ENCODE results near the gene SGMS1.
A peak's percentile ranks its signal among the peaks of the same experiment; 100 is the strongest.

The SGMS1 gene

DNA sequence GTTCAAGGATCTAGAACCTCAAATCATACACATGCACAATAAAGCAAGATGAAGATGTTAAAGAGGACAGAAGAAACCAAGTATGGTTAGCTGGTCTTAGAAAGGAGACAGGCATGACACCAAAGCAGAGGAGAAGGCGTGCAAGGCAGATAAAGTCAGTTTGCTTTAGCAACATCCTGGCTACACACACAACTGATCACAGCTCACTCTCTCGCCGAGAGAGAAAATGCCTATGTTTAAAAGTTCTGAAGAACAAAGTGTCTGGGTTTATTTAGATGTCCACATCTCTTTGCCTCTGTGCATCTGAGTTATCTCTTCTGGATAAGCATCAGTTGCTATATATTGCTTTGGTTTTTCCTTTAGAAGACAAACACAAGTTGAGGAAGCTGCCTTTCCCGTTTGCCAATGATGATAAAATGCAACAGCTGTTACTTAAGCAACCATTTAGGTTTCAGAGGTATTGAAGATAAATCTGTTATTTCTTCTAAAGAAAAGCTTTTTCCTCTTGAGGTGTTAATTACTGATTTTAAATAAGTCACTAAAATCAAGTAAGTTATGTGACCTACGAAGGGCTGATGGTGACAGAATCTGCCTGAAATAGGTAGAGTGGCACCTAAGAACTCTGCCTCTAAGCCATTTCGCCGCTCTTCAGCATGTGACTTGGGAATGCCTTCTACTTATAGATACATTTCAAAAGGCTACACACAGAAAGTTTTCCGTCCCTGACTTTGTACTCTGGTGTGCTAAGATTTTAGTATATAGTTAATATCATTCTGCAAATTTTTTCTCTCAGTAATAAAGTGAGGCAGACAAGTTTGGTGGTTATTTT lies 226.2 kb downstream of the SGMS1 start:
- DNase-seq (ENCODE audit: low spot score) = no peak

DNA sequence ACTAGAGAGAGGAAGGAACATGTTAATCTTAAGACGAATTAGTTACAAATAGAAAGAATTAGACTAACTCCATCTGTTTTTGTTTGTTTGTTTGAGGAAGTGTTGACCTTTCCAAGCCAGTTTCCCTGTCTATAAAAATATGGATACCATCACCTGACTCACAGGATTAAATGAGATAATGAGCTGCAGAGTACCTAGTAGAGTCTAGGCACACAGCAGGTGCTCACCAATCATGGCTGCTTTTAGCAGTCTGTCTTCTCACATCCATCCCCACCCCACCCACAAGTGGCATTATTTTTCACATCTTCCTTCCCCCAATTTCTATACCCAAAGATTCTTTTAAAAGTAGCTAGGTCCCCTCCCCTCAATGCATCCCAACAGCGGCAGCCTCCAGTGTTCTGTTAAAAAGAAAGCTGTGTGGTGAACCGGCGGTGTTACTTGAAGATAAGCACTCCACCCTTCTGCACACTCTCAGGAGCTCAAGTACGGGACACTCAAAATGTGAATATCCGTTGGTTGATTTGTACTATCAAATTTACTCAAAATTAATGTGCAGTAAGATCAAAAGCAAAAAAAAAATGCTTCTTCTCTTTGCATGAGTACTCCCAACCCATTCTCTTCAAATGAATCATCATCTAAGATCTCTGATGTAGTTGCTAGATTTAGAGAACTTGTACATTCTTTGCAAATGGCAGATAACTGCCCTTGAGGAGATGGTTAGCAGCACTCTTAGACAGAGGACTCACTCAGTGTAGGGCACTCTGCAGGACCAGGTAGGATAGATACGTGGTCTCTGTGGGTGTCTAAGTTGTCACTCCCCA lies 227.1 kb downstream of the SGMS1 start:
- no peak for DNase-seq (ENCODE audit: low spot score)

DNA sequence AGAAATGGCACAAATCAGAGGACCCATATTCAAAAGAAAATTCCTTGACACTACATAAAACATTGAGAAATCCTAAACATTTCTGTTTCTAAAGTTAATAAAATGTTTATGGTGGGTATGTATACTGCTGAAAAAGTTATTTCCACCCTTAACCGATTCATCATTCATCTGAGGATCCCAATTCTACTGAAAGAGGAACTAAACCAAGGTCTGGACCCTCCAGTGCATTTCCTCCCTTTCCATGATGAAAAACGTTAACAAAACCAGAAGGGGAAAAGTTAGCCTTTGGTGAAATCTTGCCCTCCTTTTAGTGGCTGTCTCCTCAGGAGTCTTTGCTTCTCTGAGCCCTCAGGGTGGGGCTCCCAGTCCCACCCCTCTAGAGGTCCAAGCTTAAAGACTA lies 227.9 kb downstream of the SGMS1 start:
- DNase-seq (ENCODE audit: low spot score) = no peak

DNA sequence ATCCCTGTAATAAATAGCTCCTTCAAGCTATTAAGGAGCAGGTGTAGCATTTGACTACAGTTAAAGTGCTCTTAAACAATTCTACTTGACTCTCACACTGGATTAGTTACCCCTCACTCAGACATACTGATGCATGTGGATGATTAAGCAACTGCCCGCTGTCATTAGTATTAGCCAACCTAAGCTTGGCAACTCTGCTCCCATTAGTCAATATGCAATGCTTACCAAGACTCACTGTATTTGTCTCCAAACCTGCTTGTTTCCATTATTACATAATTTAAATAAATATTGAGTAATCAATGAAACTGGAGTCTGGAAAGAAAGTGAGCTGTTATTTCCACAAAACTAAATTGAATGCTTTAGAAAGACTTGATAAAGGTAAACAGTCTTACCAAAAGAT lies 228.5 kb downstream of the SGMS1 start:
- DNase-seq (ENCODE audit: low spot score) = no peak

DNA sequence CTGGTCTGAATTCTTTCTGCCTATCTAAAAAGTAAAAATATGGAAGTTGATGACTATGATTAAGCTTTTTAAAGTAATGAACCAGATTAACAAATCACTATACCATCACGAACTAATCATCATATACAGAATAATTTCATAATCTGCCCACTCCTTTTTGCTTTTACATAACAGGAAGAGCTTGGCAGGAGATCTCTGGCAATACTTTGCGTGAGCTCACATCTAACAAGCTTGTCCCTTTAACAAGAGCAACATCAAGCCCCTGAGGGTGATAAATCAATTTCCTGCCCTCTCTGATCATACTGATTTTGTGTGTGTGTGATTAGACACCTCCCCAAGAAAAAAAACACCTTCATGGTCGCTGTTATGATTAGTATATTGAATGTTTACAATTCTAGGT lies 228.9 kb downstream of the SGMS1 start:
- no peak for DNase-seq (ENCODE audit: low spot score)

DNA sequence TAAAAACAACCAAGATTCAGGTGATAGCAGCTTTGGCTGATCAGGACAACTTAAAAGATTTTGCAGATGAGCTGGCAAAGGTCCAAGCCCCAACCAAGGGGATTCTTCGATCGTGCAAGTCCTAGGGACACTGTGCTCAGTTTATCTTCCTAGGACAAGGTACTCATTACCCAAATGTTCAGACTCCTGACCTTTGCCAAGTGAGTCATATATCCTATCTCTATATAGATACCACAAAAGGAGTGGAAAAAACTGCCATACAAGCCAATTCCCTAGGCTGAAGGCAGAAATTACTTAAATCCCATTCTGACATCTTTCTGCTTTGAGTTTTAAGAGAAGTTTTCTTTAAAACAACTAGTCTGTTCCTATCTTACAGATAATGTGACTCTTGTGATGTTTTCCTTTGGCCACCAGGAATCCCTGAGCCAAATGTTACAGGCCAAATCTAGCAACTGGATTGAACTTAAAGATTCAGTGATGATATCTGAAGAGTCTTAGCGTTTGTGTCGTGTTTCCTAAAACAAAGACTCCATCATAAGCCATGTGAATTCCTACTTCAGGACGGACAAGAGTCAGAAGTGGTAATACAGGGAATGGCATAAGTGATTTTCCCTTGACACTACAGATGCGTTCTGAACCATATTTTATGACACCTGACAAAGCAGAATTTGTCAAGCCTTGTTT lies 229.8 kb downstream of the SGMS1 start:
- DNase-seq (ENCODE audit: low spot score) = no peak

DNA sequence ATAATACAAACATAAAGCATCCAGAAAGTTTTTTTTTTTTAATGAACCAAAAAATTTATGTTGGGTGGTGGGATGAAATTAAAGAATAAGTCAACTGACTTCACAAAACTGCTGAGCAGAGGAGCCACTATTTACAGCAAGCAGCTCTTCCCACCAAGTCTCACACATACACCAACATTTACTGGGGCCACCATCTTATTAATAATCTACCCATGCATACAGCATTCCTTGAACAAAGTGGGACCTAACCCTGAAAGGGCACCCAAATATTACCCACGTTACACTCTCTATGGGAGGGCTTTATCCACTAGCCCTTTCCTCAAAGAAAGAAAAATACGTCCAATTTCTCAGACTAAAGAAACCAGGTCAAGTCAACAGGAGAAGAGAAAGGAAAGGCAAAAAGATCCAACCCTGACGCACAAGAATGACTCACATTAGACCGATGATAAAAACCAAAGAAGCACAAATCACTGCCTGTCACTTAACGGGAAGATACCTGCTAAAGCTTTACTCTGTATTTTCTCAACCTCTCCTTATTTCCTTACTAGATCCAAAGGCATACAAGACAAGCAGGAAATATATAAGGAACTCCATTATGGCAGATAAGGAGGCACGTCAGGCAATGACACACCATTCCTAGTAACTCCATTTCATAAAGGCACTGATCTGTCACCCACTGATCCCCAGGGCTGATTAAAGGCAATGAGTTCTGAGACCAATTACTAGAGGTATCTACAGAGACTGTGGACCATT lies 230.6 kb downstream of the SGMS1 start:
- DNase-seq (ENCODE audit: low spot score) = no peak

DNA sequence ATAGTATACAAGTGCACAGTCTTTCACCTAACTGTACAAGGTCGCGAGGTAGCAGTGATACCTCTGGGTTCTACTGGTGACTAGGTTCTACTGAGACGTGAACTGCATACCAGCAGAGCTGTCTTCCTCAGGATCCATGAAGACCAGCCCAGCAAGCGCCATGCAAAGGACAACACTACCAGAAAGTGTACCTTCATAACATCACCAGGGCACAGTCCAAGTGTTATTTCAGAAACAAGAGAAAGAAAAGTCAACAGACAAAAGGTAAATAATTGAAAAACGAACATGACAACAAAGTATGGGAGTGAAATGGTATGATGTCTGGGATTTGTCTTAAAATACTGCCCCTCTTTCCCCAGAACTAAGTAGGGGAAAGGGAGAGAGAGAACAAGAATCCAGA lies 231.3 kb downstream of the SGMS1 start:
- DNase-seq (ENCODE audit: low spot score) = no peak

DNA sequence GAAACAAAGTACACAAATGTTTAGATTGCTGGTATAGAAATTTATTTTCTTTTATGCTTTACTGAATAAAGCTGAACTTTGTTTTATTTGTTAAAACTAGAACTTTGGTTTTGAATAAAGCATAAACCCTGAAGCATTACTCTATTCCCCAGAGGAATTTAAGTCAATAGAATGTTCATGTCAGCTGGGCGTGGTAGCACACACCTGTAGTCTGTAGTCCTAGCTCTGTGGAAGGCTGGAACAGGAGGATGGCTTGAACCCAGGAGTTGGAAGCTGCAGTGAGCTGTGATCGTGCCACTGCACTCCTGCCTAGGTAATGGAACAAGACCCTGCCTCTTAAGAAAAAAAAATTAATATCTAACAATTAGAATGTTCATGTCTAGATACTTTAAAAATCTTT lies 233.5 kb downstream of the SGMS1 start:
- no peak for DNase-seq (ENCODE audit: low spot score)

DNA sequence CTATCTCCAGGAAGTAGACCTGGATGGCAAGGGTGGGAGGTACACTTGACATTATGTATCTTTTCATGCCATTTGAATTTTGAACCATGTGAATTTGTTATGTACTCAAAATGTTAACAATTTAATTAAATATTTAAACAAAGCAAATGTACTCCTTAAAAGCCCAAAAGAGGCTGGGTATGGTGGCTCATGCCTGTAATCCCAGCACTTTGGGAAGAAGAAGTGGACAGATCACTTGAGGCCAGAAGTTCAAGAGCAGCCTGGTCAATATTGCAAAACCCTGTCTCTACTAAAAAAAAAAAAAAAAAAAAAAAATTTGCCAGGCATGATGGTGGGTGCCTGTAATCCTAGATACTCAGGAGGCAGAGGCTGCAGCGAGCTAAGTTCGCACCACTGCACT lies 235.6 kb downstream of the SGMS1 start:
- DNase-seq (ENCODE audit: low spot score) = no peak

DNA sequence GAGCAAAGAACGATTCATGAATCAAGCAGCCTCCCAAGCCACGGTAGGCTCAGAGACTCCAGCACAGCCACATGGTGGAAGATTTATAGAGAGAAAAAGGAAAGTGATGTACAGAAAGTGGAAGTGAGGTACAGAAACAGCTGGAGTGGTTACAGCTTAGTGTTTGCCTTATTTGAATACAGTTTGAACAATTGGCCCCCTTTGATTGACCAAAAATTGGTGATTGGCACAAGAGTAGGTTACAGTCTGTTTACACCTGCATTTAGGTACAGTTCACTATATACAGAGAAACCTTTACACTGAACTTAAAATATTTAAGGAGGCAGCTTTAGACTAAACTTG lies 236.1 kb downstream of the SGMS1 start:
- no peak for DNase-seq (ENCODE audit: low spot score)

DNA sequence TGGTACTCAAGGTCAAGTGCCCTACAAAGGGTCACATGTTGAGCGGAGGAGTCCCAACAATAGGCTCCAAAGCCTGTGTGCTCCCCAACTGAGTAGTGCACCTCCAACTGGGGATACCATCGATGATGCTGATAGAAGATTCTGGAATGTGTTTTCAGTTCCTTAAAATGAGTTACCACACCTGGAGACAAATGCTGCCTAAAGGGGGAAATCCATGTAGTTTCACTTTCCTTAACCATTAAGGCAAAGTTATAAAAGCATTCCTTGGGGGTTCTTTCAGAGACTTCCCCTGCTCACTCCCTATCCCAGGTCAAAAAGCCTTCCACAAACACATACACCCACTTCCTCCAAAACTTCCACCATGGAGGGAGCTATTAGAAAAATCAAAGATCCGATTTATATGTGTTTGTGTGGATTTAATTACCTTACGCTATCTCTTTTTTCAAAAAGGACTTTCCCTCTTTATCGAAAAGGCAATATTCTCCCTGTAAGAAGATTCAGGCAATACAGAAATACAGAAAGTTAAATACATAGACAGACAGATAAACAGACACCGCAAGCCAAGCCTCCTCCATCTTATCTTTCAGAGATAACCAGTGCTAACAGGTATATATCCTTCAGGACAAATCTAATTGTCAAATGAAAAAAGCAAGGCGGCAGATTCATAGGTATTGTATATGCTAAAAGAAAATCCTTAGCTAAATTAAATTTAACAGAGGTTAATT lies 236.6 kb downstream of the SGMS1 start:
- DNase-seq (ENCODE audit: low spot score) = no peak

DNA sequence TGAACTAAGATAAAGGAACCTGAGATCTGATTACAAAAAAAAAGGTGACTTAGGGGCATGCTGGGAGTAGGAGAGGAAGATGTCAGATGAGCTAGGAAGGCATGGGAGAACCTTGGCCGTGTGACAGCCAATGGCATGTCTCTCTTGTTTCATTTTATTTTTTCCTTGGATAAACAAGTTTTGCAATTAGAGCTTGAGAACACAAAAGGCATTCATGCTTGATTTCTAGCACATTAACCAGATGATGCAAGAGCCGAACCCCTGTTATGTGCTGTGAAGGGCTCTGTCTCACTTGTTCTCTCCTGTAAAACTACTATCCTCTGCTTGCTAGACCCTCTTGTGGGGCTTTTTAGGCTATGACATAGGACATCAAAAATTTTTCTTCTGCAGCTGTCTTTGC lies 238.1 kb downstream of the SGMS1 start:
- DNase-seq (ENCODE audit: low spot score) = peak; percentile 78

DNA sequence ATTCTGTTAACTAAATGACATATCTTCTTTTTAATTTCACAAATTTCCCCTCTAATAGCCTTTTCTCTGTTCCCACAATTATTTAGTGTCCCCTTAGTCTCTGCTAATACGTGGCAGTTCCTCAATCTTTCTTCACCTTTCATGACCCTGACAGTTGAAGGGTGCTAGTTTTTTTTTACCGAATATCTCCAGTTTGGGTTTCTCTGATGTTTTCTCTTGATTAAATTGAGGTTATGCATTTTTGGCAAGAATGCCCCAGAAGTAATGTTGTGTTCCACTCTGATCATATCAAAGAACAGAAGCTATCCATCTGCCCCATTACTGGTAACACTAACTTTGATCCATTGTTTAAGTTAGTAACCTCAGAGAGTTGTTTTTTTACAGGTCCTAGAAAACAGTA lies 238.9 kb downstream of the SGMS1 start:
- DNase-seq (ENCODE audit: low spot score) = no peak

DNA sequence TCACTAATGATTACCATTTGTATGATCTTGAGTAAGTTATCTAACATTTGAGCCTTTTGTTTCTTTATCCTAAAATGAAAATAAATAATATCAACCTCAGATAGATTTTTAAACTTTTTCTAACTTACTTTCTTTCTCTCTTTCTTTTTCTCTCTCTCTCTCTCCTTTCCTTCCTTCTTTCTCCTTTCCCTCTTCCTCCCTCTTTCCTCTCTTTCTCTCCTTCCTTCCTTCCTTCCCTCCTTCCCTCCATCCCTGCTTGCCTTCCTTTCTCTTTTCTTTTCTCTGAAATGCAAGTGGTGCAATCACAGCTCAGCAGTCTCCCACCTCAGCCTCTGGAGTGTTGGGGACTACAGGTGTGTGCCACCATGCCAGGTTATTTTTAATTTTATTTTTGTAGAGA lies 239.5 kb downstream of the SGMS1 start:
- DNase-seq (ENCODE audit: low spot score) = no peak

DNA sequence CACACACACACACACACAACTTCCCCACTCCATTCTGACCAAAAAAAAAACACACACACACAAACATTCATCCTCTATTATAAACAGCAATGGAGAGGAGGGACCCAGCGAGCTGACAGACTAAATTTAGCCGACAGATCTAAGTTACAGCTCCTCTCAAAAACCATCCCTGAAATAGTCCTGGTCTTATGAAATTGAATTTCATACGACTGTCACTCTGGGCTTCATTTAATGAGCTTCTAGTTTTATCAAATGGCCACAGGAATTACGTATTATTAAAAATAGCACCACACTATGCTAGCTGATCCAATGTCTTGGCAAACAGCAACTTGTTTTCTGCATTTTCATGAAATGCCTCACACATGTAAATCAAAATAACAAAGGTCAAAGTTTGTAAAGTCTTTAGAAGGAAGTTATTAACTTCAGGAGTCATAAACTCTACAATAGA lies 241.2 kb downstream of the SGMS1 start:
- DNase-seq (ENCODE audit: low spot score) = no peak

DNA sequence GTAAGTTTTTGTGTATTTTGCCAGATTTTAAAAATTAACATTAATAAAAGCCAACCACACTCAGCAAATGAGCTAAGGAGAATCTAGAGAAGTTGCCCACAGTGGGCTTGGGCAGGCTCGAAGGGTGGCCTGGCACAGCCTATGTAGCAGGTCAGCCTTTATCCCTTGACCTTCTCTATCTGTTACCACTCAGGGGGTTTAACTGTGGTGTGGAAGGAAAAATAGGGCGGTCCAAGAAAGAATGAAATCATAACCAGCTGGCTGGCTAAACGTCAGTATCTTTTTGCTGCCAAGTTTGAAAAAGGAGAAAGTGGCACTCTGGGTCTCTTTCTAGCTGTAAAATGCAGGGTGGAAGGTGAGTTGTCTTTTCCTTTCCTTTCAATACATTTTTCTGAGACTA lies 242.1 kb downstream of the SGMS1 start:
- DNase-seq (ENCODE audit: low spot score) = no peak

DNA sequence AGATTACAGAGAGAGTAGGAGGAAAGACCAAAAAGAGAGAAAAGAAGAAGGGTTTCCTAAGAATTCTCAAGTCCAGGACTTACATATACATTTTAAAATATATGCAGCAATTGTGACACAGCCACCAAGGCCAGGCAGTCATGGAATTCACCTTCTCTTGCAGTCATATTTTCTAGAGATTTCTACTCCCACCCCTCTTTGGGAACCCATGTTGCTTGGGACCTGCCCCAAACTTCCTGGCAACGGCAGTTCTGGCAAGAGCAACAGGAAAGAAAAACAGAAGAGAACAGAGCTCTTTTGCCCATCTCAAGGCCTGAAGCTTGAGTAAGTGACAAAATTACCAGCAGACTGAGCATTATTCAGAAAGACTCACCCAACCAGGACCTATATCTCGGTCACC lies 244.1 kb downstream of the SGMS1 start:
- DNase-seq (ENCODE audit: low spot score) = no peak

DNA sequence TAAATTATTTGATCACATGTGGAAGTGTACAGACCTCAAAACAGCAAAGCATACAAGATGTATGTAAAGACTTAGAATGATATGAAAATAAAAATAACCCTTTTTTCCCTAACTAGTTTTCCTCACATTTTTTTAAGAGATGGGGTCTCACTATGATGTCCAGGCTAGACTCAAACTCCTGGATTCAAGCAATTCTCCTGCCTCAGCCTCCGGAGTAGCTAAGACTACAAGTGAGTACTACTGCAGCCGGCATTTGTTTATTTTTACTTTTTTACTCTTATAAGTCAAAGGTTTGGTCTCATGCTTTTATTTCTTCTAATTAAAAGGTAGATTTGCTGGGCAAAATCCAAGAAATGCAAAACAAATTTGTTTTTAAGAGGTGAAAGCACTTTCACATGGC lies 248.0 kb downstream of the SGMS1 start:
- DNase-seq (ENCODE audit: low spot score) = no peak

DNA sequence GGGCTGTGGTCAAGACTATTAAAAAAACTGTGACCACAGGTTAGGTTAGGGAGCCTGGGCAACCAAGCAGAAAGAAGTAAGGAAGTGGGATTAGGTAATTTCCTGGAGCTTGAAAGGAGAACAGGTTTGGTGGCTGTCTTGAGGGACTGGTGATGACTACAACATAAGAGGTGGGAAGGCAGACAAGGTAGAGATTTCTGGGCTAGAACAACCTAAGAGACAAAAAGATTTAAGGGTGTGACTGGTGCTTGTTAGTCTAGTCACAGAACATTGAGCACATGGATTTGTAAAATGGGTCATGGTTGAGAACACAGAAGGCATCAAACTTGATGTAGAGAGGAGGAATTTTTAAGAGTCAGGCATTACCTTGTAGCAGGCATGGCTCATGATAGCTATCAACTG lies 248.7 kb downstream of the SGMS1 start:
- DNase-seq (ENCODE audit: low spot score) = no peak

DNA sequence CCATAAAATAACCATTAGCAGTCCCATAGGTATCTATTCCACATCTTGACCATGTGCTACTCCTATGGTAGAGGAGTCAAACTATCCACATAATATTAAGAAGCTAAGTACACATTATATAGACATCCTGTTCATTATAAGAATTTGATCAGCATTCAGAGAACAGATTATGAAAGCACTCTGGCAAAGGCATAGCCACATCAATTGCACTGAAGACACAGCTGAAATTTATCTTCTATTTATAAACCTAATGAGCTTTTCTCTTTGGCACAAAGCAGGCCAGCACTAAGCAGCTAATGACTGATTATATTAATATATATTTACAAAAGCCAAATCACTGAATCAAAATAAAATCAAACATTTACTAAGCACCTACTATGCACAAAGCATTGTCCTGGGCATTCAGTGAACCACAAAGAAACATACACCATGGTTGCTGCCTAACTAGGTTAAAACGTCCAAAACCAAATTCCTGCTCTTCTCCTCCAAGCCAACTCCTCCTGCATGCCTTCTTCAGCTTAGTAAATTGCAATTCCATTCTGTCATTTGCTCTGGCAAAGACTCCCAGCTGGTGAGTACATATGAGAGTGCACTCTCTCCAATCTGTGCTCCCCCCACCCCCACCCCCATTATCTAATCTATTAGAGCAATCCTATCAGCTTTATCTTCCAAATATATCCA lies 249.8 kb downstream of the SGMS1 start:
- no peak for DNase-seq (ENCODE audit: low spot score)

Data from Ammon's horn (tissue), 1 donor.